HCT116 (cell line): ENCODE results near the gene PPP1R1C.

Experiments used
- POLR2A ChIP-seq: IDR thresholded peaks from 2 replicates; pipeline ENCODE4 v1.7.0; 2011; ENCODE audit warnings: borderline replicate concordance; ENCODE audit not compliant: insufficient read depth, insufficient read length; ENCODE audit errors: extremely low read depth
- POLR2AphosphoS5 ChIP-seq: IDR thresholded peaks from 2 replicates; pipeline ENCODE4 v1.6.1; 2011; ENCODE audit warnings: mild to moderate bottlenecking, low read depth, low read length, moderate library complexity
- ZFX ChIP-seq: fragments of 450-650 bp; IDR thresholded peaks from 2 replicates; pipeline ENCODE4 v1.6.1; 2017
- TF ChIP-seq, protein P1 (sequence below), 3 experiments: fragments of 200-600 bp in 1 of 3; sonication (generic) in 1 of 3; IDR thresholded peaks in 2 of 3; conservative IDR thresholded peaks in 1 of 3; 2 replicates each; pipeline ENCODE4 v1.5.1; 2012 to 2017; ENCODE audit warnings: low read depth in 2 of 3, low read length in 2 of 3, antibody characterized with exemption in 1 of 3, borderline replicate concordance in 1 of 3, control low read depth in 1 of 3, mild to moderate bottlenecking in 1 of 3, mixed read lengths in 1 of 3, mixed run types in 1 of 3, moderate library complexity in 1 of 3; ENCODE audit not compliant: insufficient read depth in 1 of 3
- TF ChIP-seq, protein P2 (sequence below): IDR thresholded peaks from 2 replicates; pipeline ENCODE4 v1.6.1; 2012

DNA sequence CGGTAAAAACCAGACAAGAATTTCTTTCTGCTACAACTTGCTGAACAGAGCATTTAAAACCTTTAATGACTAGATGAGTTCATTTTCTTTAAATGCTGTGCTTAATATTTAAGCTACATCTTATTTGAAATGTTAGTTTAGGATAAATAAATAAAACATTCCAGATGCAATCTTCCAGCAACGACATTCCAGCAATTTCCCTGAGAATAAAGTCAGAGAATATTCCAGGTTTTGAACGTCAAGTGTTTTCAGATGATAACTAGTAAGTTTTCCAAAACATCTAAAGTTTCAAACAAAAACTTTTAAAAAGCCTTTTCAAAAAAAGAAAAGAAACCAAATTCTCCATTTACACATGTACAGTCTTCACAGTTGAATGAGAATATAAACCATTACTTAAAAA, 104.8 kb downstream of the PPP1R1C start:
- TF ChIP-seq ZFX (no peak), POLR2A (no peak), POLR2AphosphoS5 (no peak)
- TF ChIP-seq, protein P1, sequence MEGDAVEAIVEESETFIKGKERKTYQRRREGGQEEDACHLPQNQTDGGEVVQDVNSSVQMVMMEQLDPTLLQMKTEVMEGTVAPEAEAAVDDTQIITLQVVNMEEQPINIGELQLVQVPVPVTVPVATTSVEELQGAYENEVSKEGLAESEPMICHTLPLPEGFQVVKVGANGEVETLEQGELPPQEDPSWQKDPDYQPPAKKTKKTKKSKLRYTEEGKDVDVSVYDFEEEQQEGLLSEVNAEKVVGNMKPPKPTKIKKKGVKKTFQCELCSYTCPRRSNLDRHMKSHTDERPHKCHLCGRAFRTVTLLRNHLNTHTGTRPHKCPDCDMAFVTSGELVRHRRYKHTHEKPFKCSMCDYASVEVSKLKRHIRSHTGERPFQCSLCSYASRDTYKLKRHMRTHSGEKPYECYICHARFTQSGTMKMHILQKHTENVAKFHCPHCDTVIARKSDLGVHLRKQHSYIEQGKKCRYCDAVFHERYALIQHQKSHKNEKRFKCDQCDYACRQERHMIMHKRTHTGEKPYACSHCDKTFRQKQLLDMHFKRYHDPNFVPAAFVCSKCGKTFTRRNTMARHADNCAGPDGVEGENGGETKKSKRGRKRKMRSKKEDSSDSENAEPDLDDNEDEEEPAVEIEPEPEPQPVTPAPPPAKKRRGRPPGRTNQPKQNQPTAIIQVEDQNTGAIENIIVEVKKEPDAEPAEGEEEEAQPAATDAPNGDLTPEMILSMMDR (IDR thresholded peaks at IDR 0.05 in 2 of 3, conservative IDR thresholded peaks at IDR 0.05 in 1 of 3; ENCODE audit: borderline replicate concordance in 1 of 3, insufficient read depth in 1 of 3, low read depth in 2 of 3, low read length in 2 of 3): no peak
- TF ChIP-seq, protein P2, sequence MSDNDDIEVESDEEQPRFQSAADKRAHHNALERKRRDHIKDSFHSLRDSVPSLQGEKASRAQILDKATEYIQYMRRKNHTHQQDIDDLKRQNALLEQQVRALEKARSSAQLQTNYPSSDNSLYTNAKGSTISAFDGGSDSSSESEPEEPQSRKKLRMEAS: no peak
